Type B pancreatic cell (in vitro differentiated cells): Measurements from ENCODE around the gene ZNF106. TPM values are rescaled to one million over a fixed set of nuclear protein-coding genes. Genes with fewer than 3 reads are reported as not detected.

Source experiments
- DNase-seq: peaks from one replicate; pipeline ENCODE4 v3.0.0; 2021; ENCODE audit warnings: mixed read lengths; ENCODE audit not compliant: unreplicated experiment; ENCODE audit errors: extremely low spot score
- H3K27ac Mint-ChIP-seq: 2 replicates; pipeline ENCODE4 v1.8.0; 2021; ENCODE audit warnings: mild to moderate bottlenecking, mixed read lengths
- H3K27me3 Mint-ChIP-seq: 2 replicates; pipeline ENCODE4 v1.8.0; 2021; ENCODE audit warnings: mixed read lengths
- H3K36me3 Mint-ChIP-seq: 2 replicates; pipeline ENCODE4 v1.8.0; 2021; ENCODE audit warnings: mixed read lengths
- H3K4me1 Mint-ChIP-seq: one replicate; pipeline ENCODE4 v1.8.0; 2021; ENCODE audit warnings: mixed read lengths; ENCODE audit not compliant: unreplicated experiment
- H3K4me3 Mint-ChIP-seq: 2 replicates; pipeline ENCODE4 v1.8.0; 2021; ENCODE audit warnings: mild to moderate bottlenecking, mixed read lengths
- H3K9me3 Mint-ChIP-seq: 2 replicates; pipeline ENCODE4 v1.8.0; 2021; ENCODE audit warnings: mixed read lengths
- total RNA-seq: library from RNA; stranded (reverse); gene quantifications from 2 replicates; pipeline ENCODE4 v1.2.1, GENCODE V29; 2021; ENCODE audit warnings: low replicate concordance
- TF ChIP-seq, protein P1 (sequence below): fragments of 200-600 bp; sonication (generic); conservative IDR thresholded peaks from 2 replicates; pipeline ENCODE4 v1.5.0; 2021; ENCODE audit warnings: antibody characterized with exemption, mild to moderate bottlenecking

Gene ZNF106
- total RNA-seq, 1 donor from 2014 or later = 52.4 TPM

DNA sequence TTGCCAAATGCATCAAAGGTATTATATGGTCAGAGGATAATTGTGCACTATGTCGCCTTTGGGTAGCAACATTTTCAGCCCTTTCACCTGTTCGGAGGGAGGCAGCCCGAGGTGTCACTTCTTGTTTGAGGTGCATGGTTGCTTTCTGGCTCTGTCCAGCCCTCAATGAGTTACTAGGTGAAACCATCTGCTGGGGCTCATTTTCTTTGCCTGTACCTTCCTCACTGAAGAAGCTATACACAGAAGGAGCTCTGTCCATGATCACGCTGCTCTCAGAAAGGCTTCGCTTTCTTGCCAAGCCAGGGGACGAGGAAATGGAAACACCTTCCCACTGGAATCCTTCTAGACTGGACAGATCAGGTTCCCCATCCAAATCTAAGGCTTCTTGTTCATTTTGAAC is 42.7 kb downstream of the ZNF106 start:
- TF ChIP-seq, protein P1, sequence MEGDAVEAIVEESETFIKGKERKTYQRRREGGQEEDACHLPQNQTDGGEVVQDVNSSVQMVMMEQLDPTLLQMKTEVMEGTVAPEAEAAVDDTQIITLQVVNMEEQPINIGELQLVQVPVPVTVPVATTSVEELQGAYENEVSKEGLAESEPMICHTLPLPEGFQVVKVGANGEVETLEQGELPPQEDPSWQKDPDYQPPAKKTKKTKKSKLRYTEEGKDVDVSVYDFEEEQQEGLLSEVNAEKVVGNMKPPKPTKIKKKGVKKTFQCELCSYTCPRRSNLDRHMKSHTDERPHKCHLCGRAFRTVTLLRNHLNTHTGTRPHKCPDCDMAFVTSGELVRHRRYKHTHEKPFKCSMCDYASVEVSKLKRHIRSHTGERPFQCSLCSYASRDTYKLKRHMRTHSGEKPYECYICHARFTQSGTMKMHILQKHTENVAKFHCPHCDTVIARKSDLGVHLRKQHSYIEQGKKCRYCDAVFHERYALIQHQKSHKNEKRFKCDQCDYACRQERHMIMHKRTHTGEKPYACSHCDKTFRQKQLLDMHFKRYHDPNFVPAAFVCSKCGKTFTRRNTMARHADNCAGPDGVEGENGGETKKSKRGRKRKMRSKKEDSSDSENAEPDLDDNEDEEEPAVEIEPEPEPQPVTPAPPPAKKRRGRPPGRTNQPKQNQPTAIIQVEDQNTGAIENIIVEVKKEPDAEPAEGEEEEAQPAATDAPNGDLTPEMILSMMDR = no peak
- DNase-seq = no peak
- H3K27ac Mint-ChIP-seq = no peak overlapping the region
- H3K4me3 Mint-ChIP-seq = no peak overlapping the region
- no peaks in the 10 kb centered on the region for H3K27me3 Mint-ChIP-seq
- no peaks in the 10 kb centered on the region for H3K9me3 Mint-ChIP-seq
- H3K4me1 Mint-ChIP-seq = no peaks in the 10 kb centered on the region
- peaks cover 49% of the 10 kb centered on the region for H3K36me3 Mint-ChIP-seq

DNA sequence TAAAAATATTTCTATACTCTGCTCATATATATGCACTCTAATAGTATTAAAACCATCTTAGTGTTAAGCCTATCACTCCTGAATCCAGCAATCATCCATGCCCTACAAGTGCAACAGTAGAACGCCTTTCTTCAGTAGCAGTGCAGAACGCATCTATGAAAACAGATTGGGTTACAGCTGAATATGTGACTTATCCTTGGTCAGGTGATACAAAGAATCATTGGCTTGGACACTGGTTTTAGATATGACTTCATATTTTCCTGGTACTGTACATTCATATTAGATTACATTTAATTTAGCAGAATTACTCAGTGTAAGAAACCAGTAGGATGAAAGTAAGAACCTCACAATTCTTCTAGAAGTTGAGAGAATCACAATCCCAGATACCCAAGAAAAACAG is 43.3 kb downstream of the ZNF106 start:
- Mint-ChIP-seq H3K9me3 (no peaks in the 10 kb centered on the region), H3K4me1 (no peaks in the 10 kb centered on the region), H3K27me3 (no peaks in the 10 kb centered on the region), H3K36me3 (peaks cover 49% of the 10 kb centered on the region), H3K27ac (no peak overlapping the region), H3K4me3 (no peak overlapping the region)
- DNase-seq = no peak
- TF ChIP-seq, protein P1 = no peak

DNA sequence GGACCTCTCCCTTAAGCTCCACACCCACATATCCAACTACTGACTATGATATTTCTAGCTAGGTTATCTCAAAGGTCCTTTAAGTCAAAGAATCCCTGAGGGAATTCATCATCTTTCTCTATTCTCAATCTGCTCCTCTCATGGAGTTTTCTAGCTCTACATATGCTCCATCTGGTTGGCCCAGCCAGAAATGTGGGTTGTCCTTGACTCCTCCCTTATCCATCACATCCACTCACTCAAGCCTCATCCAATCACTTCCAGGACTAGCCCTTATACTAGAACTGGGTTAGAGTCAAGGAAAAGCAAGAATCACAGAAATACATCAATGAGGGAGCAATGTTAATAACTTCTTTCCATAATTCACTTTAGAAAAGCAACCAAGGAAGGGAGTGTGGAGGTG is 45.4 kb downstream of the ZNF106 start:
- Mint-ChIP-seq H3K4me3 (no peak overlapping the region), H3K9me3 (no peaks in the 10 kb centered on the region), H3K27ac (no peak overlapping the region), H3K27me3 (no peaks in the 10 kb centered on the region), H3K4me1 (no peaks in the 10 kb centered on the region), H3K36me3 (peaks cover 42% of the 10 kb centered on the region)
- no peak for DNase-seq
- TF ChIP-seq, protein P1 = no peak

DNA sequence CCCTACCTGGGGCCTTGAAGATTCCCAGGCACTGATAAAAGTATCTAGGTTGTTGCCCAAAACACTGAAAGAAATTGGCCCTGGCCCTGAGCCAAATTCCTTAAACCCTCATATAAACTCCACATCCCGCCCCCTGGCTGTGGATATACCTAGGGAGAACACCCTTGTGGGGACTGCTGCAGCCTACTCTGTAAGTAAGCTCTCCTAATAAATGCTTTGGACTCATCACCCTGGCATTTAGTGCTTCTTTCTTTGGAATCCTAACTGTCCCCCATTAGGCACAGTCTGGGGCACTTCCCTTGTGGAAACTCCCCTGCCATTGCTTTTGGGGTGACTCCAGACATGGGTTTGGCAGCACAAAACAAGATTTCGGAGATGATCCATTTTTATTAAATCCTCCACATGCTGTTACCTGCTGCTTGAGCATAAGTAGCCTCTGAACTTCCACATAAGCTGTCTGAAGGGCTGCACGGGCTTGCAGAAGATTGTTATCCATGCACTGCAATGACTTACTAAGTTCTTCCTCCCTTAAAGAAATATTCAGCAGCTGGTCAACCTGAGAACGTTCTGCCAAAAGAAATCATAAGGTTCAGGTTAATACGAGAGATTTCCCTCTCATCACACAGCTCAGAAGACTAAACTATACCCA is 46.4 kb downstream of the ZNF106 start:
- H3K27ac Mint-ChIP-seq = no peak overlapping the region
- TF ChIP-seq, protein P1 = no peak
- no peak overlapping the region for H3K4me3 Mint-ChIP-seq
- no peaks in the 10 kb centered on the region for H3K4me1 Mint-ChIP-seq
- no peaks in the 10 kb centered on the region for H3K27me3 Mint-ChIP-seq
- peaks cover 39% of the 10 kb centered on the region for H3K36me3 Mint-ChIP-seq
- no peak for DNase-seq
- no peaks in the 10 kb centered on the region for H3K9me3 Mint-ChIP-seq

DNA sequence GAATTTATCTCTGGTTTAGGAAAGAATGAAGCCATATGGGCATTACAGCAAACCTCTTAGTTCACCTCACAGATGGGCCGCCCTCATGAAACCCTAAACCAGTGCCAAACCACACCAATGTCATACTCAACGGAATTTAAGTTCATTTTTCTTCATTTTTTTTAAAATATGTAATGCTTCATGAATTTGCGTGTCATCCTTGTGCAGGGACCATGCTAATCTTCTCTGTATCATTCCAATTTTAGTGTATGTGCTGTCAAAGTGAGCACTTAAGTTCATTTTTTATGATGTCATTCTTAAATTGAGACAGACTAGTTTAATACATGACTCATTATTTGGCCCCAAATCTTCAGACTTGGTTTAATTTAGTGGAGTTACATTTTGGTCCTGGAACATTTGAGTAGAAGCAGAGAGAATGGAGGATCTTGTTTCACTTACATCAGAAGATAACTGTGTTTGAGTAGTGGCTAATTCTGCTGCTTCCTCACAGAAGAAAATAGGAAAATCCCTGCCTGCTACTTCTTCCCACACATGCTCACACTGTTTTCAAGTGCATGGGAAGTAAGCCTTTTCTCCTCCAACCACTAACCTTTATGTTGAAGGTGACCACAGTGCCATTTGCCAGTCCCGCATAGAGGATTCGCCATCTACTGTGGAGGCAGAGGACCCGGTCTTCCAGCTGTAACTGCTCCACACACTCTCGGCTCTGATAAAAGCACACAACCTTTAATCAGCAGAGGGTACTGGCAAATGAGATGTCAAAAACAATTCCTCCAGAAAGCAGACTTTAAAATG is 63.3 kb downstream of the ZNF106 start:
- H3K27me3 Mint-ChIP-seq = no peaks in the 10 kb centered on the region
- peaks cover 31% of the 10 kb centered on the region for H3K36me3 Mint-ChIP-seq
- H3K9me3 Mint-ChIP-seq = no peaks in the 10 kb centered on the region
- no peak overlapping the region for H3K27ac Mint-ChIP-seq
- no peak overlapping the region for H3K4me3 Mint-ChIP-seq
- TF ChIP-seq, protein P1 = no peak
- no peak for DNase-seq
- H3K4me1 Mint-ChIP-seq = no peaks in the 10 kb centered on the region
